ENCODE data around the gene SLA2. TPM values are rescaled to one million over a fixed set of nuclear protein-coding genes. Genes with fewer than 3 reads are reported as not detected.
"Not testable (repeated sequence)": the region's sequence is repeated elsewhere in the genome, so short reads cannot be mapped to it uniquely, and the experiment has no call there.

The SLA2 gene
- total RNA-seq, 2 experiments from 2014 or later, result 87.3 to 92.7 TPM

- Mint-ChIP-seq H3K4me3 (no peak overlapping the region), H3K27ac (peak overlapping the region; percentile 76), H3K4me1 (peaks cover 39% of the 10 kb centered on the region), H3K36me3 (ENCODE audit: low read depth) (peaks cover 57% of the 10 kb centered on the region), H3K9me3 (no peaks in the 10 kb centered on the region), H3K27me3 (no peaks in the 10 kb centered on the region)
- ChIA-PET CTCF (interaction anchor here (0.5 to 2.7 kb wide), 6 partner anchors 10 to 130 kb away, joined by 3 to 7 read pairs (median 4); partner anchors contain the start of gene RAB5IF), POLR2A (no interaction called here)
- DNase-seq, result no peak
Measured at GRCh38 chr20:36624068-36624943, 21.7 kb downstream of the SLA2 start.

GRCh38 chr20:36623444-36623843 is 22.6 kb downstream of the SLA2 start:
- Mint-ChIP-seq H3K36me3 (ENCODE audit: low read depth) (peaks cover 54% of the 10 kb centered on the region), H3K9me3 (no peaks in the 10 kb centered on the region), H3K27ac (peak overlapping the region; percentile 76), H3K4me1 (peaks cover 36% of the 10 kb centered on the region), H3K27me3 (no peaks in the 10 kb centered on the region), H3K4me3 (no peak overlapping the region)
- no peak for DNase-seq
- ChIA-PET POLR2A (interaction anchor here (0.5 kb wide), 1 partner anchor 420 kb away, joined by 6 read pairs; no protein-coding TSS in a partner anchor), CTCF (interaction anchor here (0.5 to 2.7 kb wide), 8 partner anchors 11 to 243 kb away, joined by 3 to 7 read pairs (median 4); partner anchors contain the start of gene RAB5IF)

GRCh38 chr20:36620917-36621316 is 25.1 kb downstream of the SLA2 start:
- Mint-ChIP-seq H3K27me3 (no peaks in the 10 kb centered on the region), H3K36me3 (ENCODE audit: low read depth) (peaks cover 33% of the 10 kb centered on the region), H3K4me1 (peaks cover 25% of the 10 kb centered on the region), H3K27ac (peak overlapping the region; percentile 59), H3K9me3 (no peaks in the 10 kb centered on the region), H3K4me3 (no peak overlapping the region)
- ChIA-PET POLR2A (no interaction called here), CTCF (no interaction called here)
- no peak for DNase-seq

- ChIA-PET POLR2A (no interaction called here), CTCF (interaction anchor here (0.5 to 1.7 kb wide), 4 partner anchors 9 to 350 kb away, joined by 3 to 7 read pairs (median 4); partner anchors contain the start of gene RAB5IF)
- H3K36me3 Mint-ChIP-seq (ENCODE audit: low read depth), result peaks cover 48% of the 10 kb centered on the region
- H3K4me3 Mint-ChIP-seq, result no peak overlapping the region
- no peak for DNase-seq
- no peaks in the 10 kb centered on the region for H3K9me3 Mint-ChIP-seq
- no peaks in the 10 kb centered on the region for H3K27me3 Mint-ChIP-seq
- peaks cover 18% of the 10 kb centered on the region for H3K4me1 Mint-ChIP-seq
- H3K27ac Mint-ChIP-seq, result peak overlapping the region; percentile 14
Measured at GRCh38 chr20:36614781-36615557, 31.0 kb downstream of the SLA2 start.

GRCh38 chr20:36613974-36614373 is 32.0 kb downstream of the SLA2 start:
- H3K27ac Mint-ChIP-seq, result peak overlapping the region; percentile 13
- H3K4me1 Mint-ChIP-seq, result peaks cover 18% of the 10 kb centered on the region
- H3K9me3 Mint-ChIP-seq, result no peaks in the 10 kb centered on the region
- ChIA-PET CTCF (interaction anchor here (1.0 to 1.7 kb wide), 4 partner anchors 8 to 195 kb away, joined by 3 to 7 read pairs (median 4); partner anchors contain the start of gene RAB5IF), POLR2A (no interaction called here)
- no peak for DNase-seq
- H3K27me3 Mint-ChIP-seq, result no peaks in the 10 kb centered on the region
- no peak overlapping the region for H3K4me3 Mint-ChIP-seq
- peaks cover 56% of the 10 kb centered on the region for H3K36me3 Mint-ChIP-seq (ENCODE audit: low read depth)

GRCh38 chr20:36611625-36612024 is 34.4 kb downstream of the SLA2 start:
- Mint-ChIP-seq H3K27me3 (no peaks in the 10 kb centered on the region), H3K4me1 (peaks cover 33% of the 10 kb centered on the region), H3K27ac (peak overlapping the region; percentile 31), H3K36me3 (ENCODE audit: low read depth) (peaks cover 71% of the 10 kb centered on the region), H3K4me3 (no peak overlapping the region), H3K9me3 (no peaks in the 10 kb centered on the region)
- ChIA-PET POLR2A (no interaction called here), CTCF (interaction anchor here (0.6 to 1.4 kb wide), 2 partner anchors 92 to 197 kb away, joined by 3 read pairs; no protein-coding TSS in a partner anchor)
- no peak for DNase-seq

- POLR2A ChIA-PET, H3K27me3 Mint-ChIP-seq, DNase-seq, H3K9me3 Mint-ChIP-seq, H3K4me3 Mint-ChIP-seq, H3K27ac Mint-ChIP-seq: not testable (repeated sequence)
- H3K36me3 Mint-ChIP-seq (ENCODE audit: low read depth), result peaks cover 52% of the 10 kb centered on the region
- CTCF ChIA-PET, result interaction anchor here (0.6 to 1.1 kb wide), 2 partner anchors 111 to 146 kb away, joined by 4 read pairs; no protein-coding TSS in a partner anchor
- H3K4me1 Mint-ChIP-seq, result peaks cover 38% of the 10 kb centered on the region
Measured at GRCh38 chr20:36608388-36608728, 37.6 kb downstream of the SLA2 start.

GRCh38 chr20:36607586-36608387 is 38.2 kb downstream of the SLA2 start:
- peaks cover 46% of the 10 kb centered on the region for H3K36me3 Mint-ChIP-seq (ENCODE audit: low read depth)
- H3K4me3 Mint-ChIP-seq, result peak overlapping the region; percentile 95
- ChIA-PET POLR2A (no interaction called here), CTCF (interaction anchor here (0.6 to 1.1 kb wide), 2 partner anchors 37 to 147 kb away, joined by 4 read pairs; no protein-coding TSS in a partner anchor)
- H3K27ac Mint-ChIP-seq, result peak overlapping the region; percentile 76
- peaks cover 33% of the 10 kb centered on the region for H3K4me1 Mint-ChIP-seq
- H3K27me3 Mint-ChIP-seq, result no peaks in the 10 kb centered on the region
- no peak for DNase-seq
- no peaks in the 10 kb centered on the region for H3K9me3 Mint-ChIP-seq

- Mint-ChIP-seq H3K27me3 (no peaks in the 10 kb centered on the region), H3K4me1 (peaks cover 31% of the 10 kb centered on the region), H3K36me3 (ENCODE audit: low read depth) (peaks cover 35% of the 10 kb centered on the region), H3K9me3 (no peaks in the 10 kb centered on the region), H3K4me3 (peak overlapping the region; percentile 95), H3K27ac (peak overlapping the region; percentile 92)
- no peak for DNase-seq
- POLR2A ChIA-PET, result interaction anchor here (1.3 kb wide), 1 partner anchor 33 kb away, joined by 4 read pairs; the partner anchor contains the start of gene TGIF2
- CTCF ChIA-PET, result interaction anchor here (0.6 to 3.3 kb wide), 28 partner anchors 8 to 229 kb away, joined by 3 to 40 read pairs (median 5); partner anchors contain the start of genes DSN1, SLA2 and TGIF2
Measured at GRCh38 chr20:36606158-36607066, 39.6 kb downstream of the SLA2 start.

- peak within 1 kb of the TSS; percentile 92 for H3K27ac Mint-ChIP-seq
- ChIA-PET CTCF (interaction anchor here (0.6 to 3.3 kb wide), 38 partner anchors 9 to 267 kb away, joined by 3 to 40 read pairs (median 4); partner anchors contain the start of genes DSN1, SLA2 and TGIF2), POLR2A (interaction anchor here (1.0 to 1.3 kb wide), 2 partner anchors 12 to 33 kb away, joined by 4 read pairs; partner anchors contain the start of gene TGIF2)
- H3K4me3 Mint-ChIP-seq, result peak within 1 kb of the TSS; percentile 95
- peaks cover 32% of the 10 kb centered on the region for H3K4me1 Mint-ChIP-seq
- peak; percentile 99 for DNase-seq
- peaks cover 29% of the 10 kb centered on the region for H3K36me3 Mint-ChIP-seq (ENCODE audit: low read depth)
- H3K9me3 Mint-ChIP-seq, result no peaks in the 10 kb centered on the region
- no peaks in the 10 kb centered on the region for H3K27me3 Mint-ChIP-seq
Measured at GRCh38 chr20:36605399-36606157, 40.4 kb downstream of the SLA2 start, which contains the start of gene RAB5IF. RAB5IF (plus strand) TSS chr20:36605779; CDS start chr20:36605952, 173 bp downstream.

Measured in activated CD4-positive, alpha-beta T cell treated with anti-CD3 and anti-CD28 coated beads, Interleukin-2, amount 10 ng/mL, durations not matched to agents 7 days and 5 days (primary cell).